VCaP (cell line): ENCODE results near the gene ANGPTL5.

Experiments used
- H3K27ac ChIP-seq: fragments of 450-650 bp; 2 replicates; pipeline ENCODE4 v1.5.1; 2017
- TF ChIP-seq, protein P1 (sequence below): fragments of 450-650 bp; conservative IDR thresholded peaks from 2 replicates; pipeline ENCODE4 v1.5.1; 2017; ENCODE audit warnings: mild to moderate bottlenecking, moderate library complexity

ANGPTL5 gene

DNA sequence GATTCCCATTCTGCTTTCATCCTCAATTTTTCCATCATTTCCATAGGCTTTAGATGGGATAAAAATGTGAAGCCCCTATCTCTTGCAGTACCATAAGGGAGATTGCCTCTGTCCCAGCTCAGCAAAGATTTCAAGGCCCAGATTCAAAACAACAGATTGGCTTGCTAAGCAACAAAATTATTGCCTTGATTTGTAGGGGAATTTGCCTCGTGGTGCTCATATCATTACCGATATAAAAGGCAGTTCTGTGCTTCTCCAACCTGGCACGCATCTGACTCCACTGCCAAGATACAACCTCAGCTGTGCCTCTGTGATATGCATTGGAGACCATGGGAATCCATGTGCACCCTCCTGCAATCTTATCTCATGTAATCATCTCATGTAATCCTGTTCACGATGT is 26.6 kb downstream of the ANGPTL5 start:
- no peak overlapping the region for H3K27ac ChIP-seq
- TF ChIP-seq, protein P1, sequence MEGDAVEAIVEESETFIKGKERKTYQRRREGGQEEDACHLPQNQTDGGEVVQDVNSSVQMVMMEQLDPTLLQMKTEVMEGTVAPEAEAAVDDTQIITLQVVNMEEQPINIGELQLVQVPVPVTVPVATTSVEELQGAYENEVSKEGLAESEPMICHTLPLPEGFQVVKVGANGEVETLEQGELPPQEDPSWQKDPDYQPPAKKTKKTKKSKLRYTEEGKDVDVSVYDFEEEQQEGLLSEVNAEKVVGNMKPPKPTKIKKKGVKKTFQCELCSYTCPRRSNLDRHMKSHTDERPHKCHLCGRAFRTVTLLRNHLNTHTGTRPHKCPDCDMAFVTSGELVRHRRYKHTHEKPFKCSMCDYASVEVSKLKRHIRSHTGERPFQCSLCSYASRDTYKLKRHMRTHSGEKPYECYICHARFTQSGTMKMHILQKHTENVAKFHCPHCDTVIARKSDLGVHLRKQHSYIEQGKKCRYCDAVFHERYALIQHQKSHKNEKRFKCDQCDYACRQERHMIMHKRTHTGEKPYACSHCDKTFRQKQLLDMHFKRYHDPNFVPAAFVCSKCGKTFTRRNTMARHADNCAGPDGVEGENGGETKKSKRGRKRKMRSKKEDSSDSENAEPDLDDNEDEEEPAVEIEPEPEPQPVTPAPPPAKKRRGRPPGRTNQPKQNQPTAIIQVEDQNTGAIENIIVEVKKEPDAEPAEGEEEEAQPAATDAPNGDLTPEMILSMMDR: no peak

DNA sequence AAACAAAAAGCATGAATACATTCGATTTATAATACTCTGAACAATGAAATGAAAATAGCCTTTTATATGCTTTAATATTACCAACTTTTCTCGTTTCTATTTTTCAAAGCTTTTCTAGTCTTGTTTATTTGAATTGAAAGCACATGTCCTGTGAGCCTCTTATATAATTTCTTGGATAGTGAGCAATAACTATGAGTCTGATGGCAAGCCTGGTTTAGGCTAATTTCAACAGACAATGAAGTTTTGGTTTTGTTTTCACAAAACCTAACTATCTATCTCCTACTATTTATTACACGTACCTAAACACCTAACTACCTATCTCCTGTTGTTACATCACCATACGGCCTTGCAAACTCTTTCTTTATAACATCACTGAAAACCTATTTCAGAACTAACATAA is 30.7 kb downstream of the ANGPTL5 start:
- no peak overlapping the region for H3K27ac ChIP-seq
- TF ChIP-seq, protein P1: no peak

DNA sequence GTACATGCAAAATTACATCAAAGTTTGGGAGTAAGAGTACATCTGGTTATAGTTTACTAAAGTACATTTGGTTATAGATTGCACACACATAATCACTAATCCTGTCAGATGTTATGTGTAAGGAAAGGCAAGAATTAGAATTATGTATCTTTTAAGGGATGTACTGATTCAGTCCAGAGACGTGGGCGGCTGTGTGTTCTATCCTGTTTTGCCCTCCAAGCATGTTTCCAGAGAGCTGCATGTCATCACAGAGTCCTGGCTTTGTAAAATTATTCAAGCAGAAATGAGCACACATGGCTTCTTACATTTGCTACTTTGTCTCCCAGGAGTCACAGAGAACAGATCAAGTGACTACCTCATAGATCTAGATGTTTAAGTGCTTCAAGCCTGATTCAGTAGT is 34.7 kb downstream of the ANGPTL5 start:
- H3K27ac ChIP-seq: no peak overlapping the region
- TF ChIP-seq, protein P1: no peak

DNA sequence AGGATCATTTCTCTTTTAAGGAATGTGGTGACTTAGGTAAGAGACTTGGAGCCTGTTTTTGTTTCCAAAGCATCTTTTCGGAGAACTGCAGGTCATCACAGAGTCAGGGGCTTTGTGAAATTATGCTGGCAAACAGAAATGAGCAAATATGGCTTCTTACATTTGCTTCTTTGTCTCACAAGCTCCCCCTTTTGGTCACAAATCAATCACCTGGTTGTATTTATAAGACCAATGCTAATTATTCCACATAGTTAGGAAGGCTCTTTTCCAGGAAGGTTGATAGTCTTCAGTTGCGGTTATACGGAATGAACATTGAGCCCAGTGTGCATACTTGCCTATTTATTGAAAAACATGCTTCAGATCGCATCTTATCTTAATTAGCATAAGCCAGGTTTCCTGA is 36.1 kb downstream of the ANGPTL5 start:
- TF ChIP-seq, protein P1: peak; percentile 69
- no peak overlapping the region for H3K27ac ChIP-seq

DNA sequence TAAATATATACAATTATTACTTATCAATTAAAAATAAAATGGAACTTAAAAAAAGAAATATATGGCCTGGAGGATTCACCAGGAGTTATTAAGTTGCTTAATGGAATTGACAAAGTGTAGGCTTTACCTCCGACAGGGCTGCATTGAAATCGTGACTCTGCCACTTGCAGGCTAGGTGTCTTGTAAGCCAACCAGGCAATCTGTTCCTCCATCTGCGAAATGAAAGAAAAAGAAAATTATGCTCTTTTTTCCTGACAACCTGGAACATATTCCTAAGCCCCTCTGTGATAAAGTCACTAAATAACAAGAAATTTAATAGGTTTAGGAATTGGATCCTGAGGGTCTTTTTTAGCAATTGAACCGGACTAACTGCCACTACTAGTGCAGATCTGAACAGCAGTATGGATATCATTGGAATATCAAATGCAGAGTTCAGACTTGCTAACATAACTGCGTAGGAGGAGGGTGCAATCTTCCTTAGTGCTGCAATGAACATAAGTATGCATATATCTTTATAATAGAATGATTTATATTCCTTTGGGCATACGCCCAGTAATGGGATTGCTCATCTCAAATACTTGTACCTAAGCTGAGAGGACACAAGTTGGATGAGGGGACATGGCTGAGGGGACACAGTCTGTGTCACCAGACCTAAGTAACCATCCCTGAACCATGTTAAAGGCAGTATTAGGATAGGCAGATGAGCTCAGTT is 44.0 kb downstream of the ANGPTL5 start:
- TF ChIP-seq, protein P1: no peak
- H3K27ac ChIP-seq: no peak overlapping the region

DNA sequence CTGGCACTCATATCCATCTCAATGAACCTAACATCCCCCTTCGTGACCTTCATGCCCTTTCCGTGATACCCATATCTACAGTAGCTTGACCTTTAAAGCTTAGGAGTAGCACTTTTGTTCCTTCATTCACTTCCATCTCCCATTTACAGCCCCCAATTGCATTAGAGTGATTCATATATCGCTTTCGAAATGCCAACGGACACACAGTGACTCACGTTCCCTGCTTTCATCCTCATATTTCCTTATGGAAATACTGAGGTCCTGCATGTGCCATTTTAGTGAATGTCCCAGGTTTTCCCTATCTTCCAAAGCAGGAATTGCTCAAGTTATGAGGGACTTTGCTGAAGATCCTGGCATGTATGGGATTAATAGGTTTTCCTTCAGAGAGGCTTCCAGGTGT is 45.8 kb downstream of the ANGPTL5 start:
- TF ChIP-seq, protein P1: no peak
- H3K27ac ChIP-seq: no peak overlapping the region

GRCh38 chr11:101867951-101868350 is 48.4 kb downstream of the ANGPTL5 start:
- no peak overlapping the region for H3K27ac ChIP-seq
- TF ChIP-seq, protein P1: no peak
